ENCODE data around the gene RAI2.
"Not testable (repeated sequence)": the region's sequence is repeated elsewhere in the genome, so short reads cannot be mapped to it uniquely, and the experiment has no call there.

Gene RAI2

GRCh38 chrX:17813277-17813676, 47.8 kb downstream of the RAI2 start:
- ATAC-seq = no peak
- H3K27me3 Mint-ChIP-seq = no peaks in the 10 kb centered on the region
- H3K27ac Mint-ChIP-seq = no peak overlapping the region
- no peaks in the 10 kb centered on the region for H3K9me3 Mint-ChIP-seq
- no peaks in the 10 kb centered on the region for H3K36me3 Mint-ChIP-seq
- no peaks in the 10 kb centered on the region for H3K4me1 Mint-ChIP-seq
- H3K4me3 Mint-ChIP-seq = no peak overlapping the region

GRCh38 chrX:17812763-17813162, 48.3 kb downstream of the RAI2 start:
- H3K4me1 Mint-ChIP-seq = no peaks in the 10 kb centered on the region
- H3K36me3 Mint-ChIP-seq = no peaks in the 10 kb centered on the region
- no peak overlapping the region for H3K4me3 Mint-ChIP-seq
- no peaks in the 10 kb centered on the region for H3K9me3 Mint-ChIP-seq
- no peak for ATAC-seq
- H3K27ac Mint-ChIP-seq = no peak overlapping the region
- no peaks in the 10 kb centered on the region for H3K27me3 Mint-ChIP-seq

- H3K27me3 Mint-ChIP-seq = no peaks in the 10 kb centered on the region
- no peaks in the 10 kb centered on the region for H3K9me3 Mint-ChIP-seq
- no peak overlapping the region for H3K4me3 Mint-ChIP-seq
- H3K27ac Mint-ChIP-seq = no peak overlapping the region
- no peaks in the 10 kb centered on the region for H3K36me3 Mint-ChIP-seq
- ATAC-seq = no peak
- H3K4me1 Mint-ChIP-seq = no peaks in the 10 kb centered on the region
Measured at GRCh38 chrX:17809984-17810383, 51.1 kb downstream of the RAI2 start.

- no peaks in the 10 kb centered on the region for H3K36me3 Mint-ChIP-seq
- no peak for ATAC-seq
- no peaks in the 10 kb centered on the region for H3K4me1 Mint-ChIP-seq
- no peak overlapping the region for H3K27ac Mint-ChIP-seq
- no peaks in the 10 kb centered on the region for H3K9me3 Mint-ChIP-seq
- no peaks in the 10 kb centered on the region for H3K27me3 Mint-ChIP-seq
- H3K4me3 Mint-ChIP-seq = no peak overlapping the region
Measured at GRCh38 chrX:17809273-17809672, 51.8 kb downstream of the RAI2 start.

GRCh38 chrX:17805120-17805519, 56.0 kb downstream of the RAI2 start:
- no peak overlapping the region for H3K4me3 Mint-ChIP-seq
- no peak overlapping the region for H3K27ac Mint-ChIP-seq
- no peaks in the 10 kb centered on the region for H3K9me3 Mint-ChIP-seq
- H3K27me3 Mint-ChIP-seq = no peaks in the 10 kb centered on the region
- H3K36me3 Mint-ChIP-seq = no peaks in the 10 kb centered on the region
- no peak for ATAC-seq
- H3K4me1 Mint-ChIP-seq = no peaks in the 10 kb centered on the region

- H3K9me3 Mint-ChIP-seq = no peaks in the 10 kb centered on the region
- no peaks in the 10 kb centered on the region for H3K27me3 Mint-ChIP-seq
Measured at GRCh38 chrX:17803449-17803848, 57.6 kb downstream of the RAI2 start.

GRCh38 chrX:17802756-17803155, 58.3 kb downstream of the RAI2 start:
- no peak overlapping the region for H3K4me3 Mint-ChIP-seq
- ATAC-seq = no peak

More at GRCh38 chrX:17803449-17803848, 57.6 kb downstream of the RAI2 start:
- Mint-ChIP-seq H3K27ac (no peak overlapping the region), H3K4me1 (no peaks in the 10 kb centered on the region), H3K36me3 (no peaks in the 10 kb centered on the region), H3K4me3 (no peak overlapping the region)
- ATAC-seq = no peak

GRCh38 chrX:17801431-17801830, 59.7 kb downstream of the RAI2 start:
- no peak overlapping the region for H3K4me3 Mint-ChIP-seq
- H3K27ac Mint-ChIP-seq = no peak overlapping the region
- H3K27me3 Mint-ChIP-seq = no peaks in the 10 kb centered on the region
- H3K4me1 Mint-ChIP-seq = no peaks in the 10 kb centered on the region
- no peaks in the 10 kb centered on the region for H3K36me3 Mint-ChIP-seq
- H3K9me3 Mint-ChIP-seq = no peaks in the 10 kb centered on the region
- ATAC-seq = no peak

More at GRCh38 chrX:17802756-17803155, 58.3 kb downstream of the RAI2 start:
- Mint-ChIP-seq H3K27me3 (no peaks in the 10 kb centered on the region), H3K9me3 (no peaks in the 10 kb centered on the region), H3K27ac (no peak overlapping the region), H3K4me1 (no peaks in the 10 kb centered on the region), H3K36me3 (no peaks in the 10 kb centered on the region)

- Mint-ChIP-seq H3K36me3 (no peaks in the 10 kb centered on the region), H3K4me1 (no peaks in the 10 kb centered on the region), H3K9me3 (no peaks in the 10 kb centered on the region), H3K27me3 (no peaks in the 10 kb centered on the region), H3K4me3 (no peak overlapping the region), H3K27ac (no peak overlapping the region)
- ATAC-seq = no peak
Measured at GRCh38 chrX:17798921-17799320, 62.2 kb downstream of the RAI2 start.

GRCh38 chrX:17792826-17793225, 68.3 kb downstream of the RAI2 start:
- no peaks in the 10 kb centered on the region for H3K9me3 Mint-ChIP-seq
- H3K27ac Mint-ChIP-seq = no peak overlapping the region
- H3K36me3 Mint-ChIP-seq = no peaks in the 10 kb centered on the region
- H3K27me3 Mint-ChIP-seq = no peaks in the 10 kb centered on the region
- H3K4me1 Mint-ChIP-seq = no peaks in the 10 kb centered on the region
- no peak for ATAC-seq
- H3K4me3 Mint-ChIP-seq = no peak overlapping the region

- no peaks in the 10 kb centered on the region for H3K9me3 Mint-ChIP-seq
- H3K4me1 Mint-ChIP-seq = no peaks in the 10 kb centered on the region
- H3K4me3 Mint-ChIP-seq = no peak overlapping the region
- no peak overlapping the region for H3K27ac Mint-ChIP-seq
- ATAC-seq = no peak
- H3K27me3 Mint-ChIP-seq = peaks cover 8% of the 10 kb centered on the region
- H3K36me3 Mint-ChIP-seq = no peaks in the 10 kb centered on the region
Measured at GRCh38 chrX:17788956-17789562, 72.0 kb downstream of the RAI2 start.

- Mint-ChIP-seq H3K27ac (no peak overlapping the region), H3K4me3 (no peak overlapping the region), H3K4me1 (no peaks in the 10 kb centered on the region), H3K27me3 (peaks cover 8% of the 10 kb centered on the region), H3K9me3 (no peaks in the 10 kb centered on the region), H3K36me3 (no peaks in the 10 kb centered on the region)
- no peak for ATAC-seq
Measured at GRCh38 chrX:17788439-17788838, 72.7 kb downstream of the RAI2 start.

GRCh38 chrX:17787557-17787956, 73.5 kb downstream of the RAI2 start:
- Mint-ChIP-seq H3K36me3 (no peaks in the 10 kb centered on the region), H3K4me1 (no peaks in the 10 kb centered on the region), H3K4me3 (no peak overlapping the region), H3K27me3 (peaks cover 8% of the 10 kb centered on the region), H3K9me3 (no peaks in the 10 kb centered on the region), H3K27ac (no peak overlapping the region)
- no peak for ATAC-seq

GRCh38 chrX:17786554-17787347, 74.3 kb downstream of the RAI2 start:
- H3K27me3 Mint-ChIP-seq, H3K9me3 Mint-ChIP-seq, H3K4me1 Mint-ChIP-seq, H3K27ac Mint-ChIP-seq, H3K36me3 Mint-ChIP-seq, H3K4me3 Mint-ChIP-seq, ATAC-seq: not testable (repeated sequence)

GRCh38 chrX:17779434-17779833, 81.7 kb downstream of the RAI2 start:
- Mint-ChIP-seq H3K27me3 (no peaks in the 10 kb centered on the region), H3K4me1 (no peaks in the 10 kb centered on the region), H3K4me3 (no peak overlapping the region), H3K9me3 (peaks cover 2% of the 10 kb centered on the region), H3K36me3 (no peaks in the 10 kb centered on the region), H3K27ac (no peak overlapping the region)
- no peak for ATAC-seq

GRCh38 chrX:17778997-17779396, 82.1 kb downstream of the RAI2 start:
- Mint-ChIP-seq H3K4me3 (no peak overlapping the region), H3K4me1 (no peaks in the 10 kb centered on the region), H3K27me3 (no peaks in the 10 kb centered on the region), H3K36me3 (no peaks in the 10 kb centered on the region), H3K27ac (no peak overlapping the region), H3K9me3 (peaks cover 2% of the 10 kb centered on the region)
- ATAC-seq = no peak
